SK-N-SH (cell line): ENCODE measurements around the gene LRRIQ1.

Experiments used
- CHD2 ChIP-seq: fragments of 150-350 bp; IDR thresholded peaks from 2 replicates; pipeline ENCODE4 v1.6.1; 2018; ENCODE audit warnings: low read length; ENCODE audit not compliant: partially characterized antibody
- GABPA ChIP-seq: IDR thresholded peaks from 2 replicates; pipeline ENCODE4 v1.4.0; 2012; ENCODE audit warnings: low read depth, mild to moderate bottlenecking
- JUND ChIP-seq: IDR thresholded peaks from 2 replicates; pipeline ENCODE4 v1.4.0; 2012
- NFIC ChIP-seq: IDR thresholded peaks from 2 replicates; pipeline ENCODE4 v1.4.0; 2012; ENCODE audit warnings: borderline replicate concordance
- SIN3A ChIP-seq: IDR thresholded peaks from 2 replicates; pipeline ENCODE4 v1.6.1; 2012; ENCODE audit warnings: low read depth, mild to moderate bottlenecking, low read length, moderate library complexity, borderline replicate concordance
- TF ChIP-seq, protein P1 (sequence below): IDR thresholded peaks from 2 replicates; pipeline ENCODE4; 2012
- TF ChIP-seq, protein P2 (sequence below): fragments of 200-600 bp; sonication (generic); IDR thresholded peaks from 2 replicates; pipeline ENCODE4 v1.6.1; 2017; ENCODE audit warnings: antibody characterized with exemption, mild to moderate bottlenecking, moderate library complexity
- TF ChIP-seq, protein P3 (sequence below): IDR thresholded peaks from 2 replicates; pipeline ENCODE4 v1.4.0; 2012; ENCODE audit warnings: low read depth, borderline replicate concordance
- TF ChIP-seq, protein P4 (sequence below): IDR thresholded peaks from 2 replicates; pipeline ENCODE4 v1.6.1; 2012; ENCODE audit warnings: mild to moderate bottlenecking, low read depth, low read length, moderate library complexity
- TF ChIP-seq, protein P5 (sequence below): IDR thresholded peaks from 2 replicates; pipeline ENCODE4 v1.4.0; 2012; ENCODE audit warnings: low read depth

DNA sequence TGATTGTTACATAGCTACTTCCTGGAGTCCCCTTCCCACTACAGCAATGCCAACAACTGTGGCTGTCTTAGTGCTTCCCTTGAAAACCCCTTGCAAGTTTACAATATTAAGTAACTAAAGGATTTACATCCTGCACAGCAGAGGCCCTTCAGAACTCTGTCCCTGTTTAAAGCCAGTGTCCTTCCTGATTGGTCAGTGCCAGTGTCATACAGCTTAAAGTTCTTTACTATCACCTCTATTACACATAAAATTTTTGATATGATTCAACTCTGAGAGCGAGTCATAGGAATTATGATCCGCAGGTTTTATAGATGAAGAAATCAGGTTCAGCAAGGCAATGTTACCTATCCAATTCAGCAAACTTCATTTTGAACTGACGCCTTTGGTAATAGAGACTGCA is 152.5 kb downstream of the LRRIQ1 start:
- TF ChIP-seq, protein P1, sequence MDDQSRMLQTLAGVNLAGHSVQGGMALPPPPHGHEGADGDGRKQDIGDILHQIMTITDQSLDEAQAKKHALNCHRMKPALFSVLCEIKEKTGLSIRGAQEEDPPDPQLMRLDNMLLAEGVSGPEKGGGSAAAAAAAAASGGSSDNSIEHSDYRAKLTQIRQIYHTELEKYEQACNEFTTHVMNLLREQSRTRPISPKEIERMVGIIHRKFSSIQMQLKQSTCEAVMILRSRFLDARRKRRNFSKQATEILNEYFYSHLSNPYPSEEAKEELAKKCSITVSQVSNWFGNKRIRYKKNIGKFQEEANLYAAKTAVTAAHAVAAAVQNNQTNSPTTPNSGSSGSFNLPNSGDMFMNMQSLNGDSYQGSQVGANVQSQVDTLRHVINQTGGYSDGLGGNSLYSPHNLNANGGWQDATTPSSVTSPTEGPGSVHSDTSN, result no peak
- TF ChIP-seq JUND, result no peak
- TF ChIP-seq CHD2, result no peak
- TF ChIP-seq SIN3A, result no peak
- TF ChIP-seq, protein P2, sequence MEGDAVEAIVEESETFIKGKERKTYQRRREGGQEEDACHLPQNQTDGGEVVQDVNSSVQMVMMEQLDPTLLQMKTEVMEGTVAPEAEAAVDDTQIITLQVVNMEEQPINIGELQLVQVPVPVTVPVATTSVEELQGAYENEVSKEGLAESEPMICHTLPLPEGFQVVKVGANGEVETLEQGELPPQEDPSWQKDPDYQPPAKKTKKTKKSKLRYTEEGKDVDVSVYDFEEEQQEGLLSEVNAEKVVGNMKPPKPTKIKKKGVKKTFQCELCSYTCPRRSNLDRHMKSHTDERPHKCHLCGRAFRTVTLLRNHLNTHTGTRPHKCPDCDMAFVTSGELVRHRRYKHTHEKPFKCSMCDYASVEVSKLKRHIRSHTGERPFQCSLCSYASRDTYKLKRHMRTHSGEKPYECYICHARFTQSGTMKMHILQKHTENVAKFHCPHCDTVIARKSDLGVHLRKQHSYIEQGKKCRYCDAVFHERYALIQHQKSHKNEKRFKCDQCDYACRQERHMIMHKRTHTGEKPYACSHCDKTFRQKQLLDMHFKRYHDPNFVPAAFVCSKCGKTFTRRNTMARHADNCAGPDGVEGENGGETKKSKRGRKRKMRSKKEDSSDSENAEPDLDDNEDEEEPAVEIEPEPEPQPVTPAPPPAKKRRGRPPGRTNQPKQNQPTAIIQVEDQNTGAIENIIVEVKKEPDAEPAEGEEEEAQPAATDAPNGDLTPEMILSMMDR, result no peak
- no peak for TF ChIP-seq GABPA
- TF ChIP-seq, protein P3, sequence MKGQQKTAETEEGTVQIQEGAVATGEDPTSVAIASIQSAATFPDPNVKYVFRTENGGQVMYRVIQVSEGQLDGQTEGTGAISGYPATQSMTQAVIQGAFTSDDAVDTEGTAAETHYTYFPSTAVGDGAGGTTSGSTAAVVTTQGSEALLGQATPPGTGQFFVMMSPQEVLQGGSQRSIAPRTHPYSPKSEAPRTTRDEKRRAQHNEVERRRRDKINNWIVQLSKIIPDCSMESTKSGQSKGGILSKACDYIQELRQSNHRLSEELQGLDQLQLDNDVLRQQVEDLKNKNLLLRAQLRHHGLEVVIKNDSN, result no peak
- TF ChIP-seq NFIC, result no peak
- TF ChIP-seq, protein P4, sequence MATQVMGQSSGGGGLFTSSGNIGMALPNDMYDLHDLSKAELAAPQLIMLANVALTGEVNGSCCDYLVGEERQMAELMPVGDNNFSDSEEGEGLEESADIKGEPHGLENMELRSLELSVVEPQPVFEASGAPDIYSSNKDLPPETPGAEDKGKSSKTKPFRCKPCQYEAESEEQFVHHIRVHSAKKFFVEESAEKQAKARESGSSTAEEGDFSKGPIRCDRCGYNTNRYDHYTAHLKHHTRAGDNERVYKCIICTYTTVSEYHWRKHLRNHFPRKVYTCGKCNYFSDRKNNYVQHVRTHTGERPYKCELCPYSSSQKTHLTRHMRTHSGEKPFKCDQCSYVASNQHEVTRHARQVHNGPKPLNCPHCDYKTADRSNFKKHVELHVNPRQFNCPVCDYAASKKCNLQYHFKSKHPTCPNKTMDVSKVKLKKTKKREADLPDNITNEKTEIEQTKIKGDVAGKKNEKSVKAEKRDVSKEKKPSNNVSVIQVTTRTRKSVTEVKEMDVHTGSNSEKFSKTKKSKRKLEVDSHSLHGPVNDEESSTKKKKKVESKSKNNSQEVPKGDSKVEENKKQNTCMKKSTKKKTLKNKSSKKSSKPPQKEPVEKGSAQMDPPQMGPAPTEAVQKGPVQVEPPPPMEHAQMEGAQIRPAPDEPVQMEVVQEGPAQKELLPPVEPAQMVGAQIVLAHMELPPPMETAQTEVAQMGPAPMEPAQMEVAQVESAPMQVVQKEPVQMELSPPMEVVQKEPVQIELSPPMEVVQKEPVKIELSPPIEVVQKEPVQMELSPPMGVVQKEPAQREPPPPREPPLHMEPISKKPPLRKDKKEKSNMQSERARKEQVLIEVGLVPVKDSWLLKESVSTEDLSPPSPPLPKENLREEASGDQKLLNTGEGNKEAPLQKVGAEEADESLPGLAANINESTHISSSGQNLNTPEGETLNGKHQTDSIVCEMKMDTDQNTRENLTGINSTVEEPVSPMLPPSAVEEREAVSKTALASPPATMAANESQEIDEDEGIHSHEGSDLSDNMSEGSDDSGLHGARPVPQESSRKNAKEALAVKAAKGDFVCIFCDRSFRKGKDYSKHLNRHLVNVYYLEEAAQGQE, result no peak
- TF ChIP-seq, protein P5, sequence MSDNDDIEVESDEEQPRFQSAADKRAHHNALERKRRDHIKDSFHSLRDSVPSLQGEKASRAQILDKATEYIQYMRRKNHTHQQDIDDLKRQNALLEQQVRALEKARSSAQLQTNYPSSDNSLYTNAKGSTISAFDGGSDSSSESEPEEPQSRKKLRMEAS, result no peak
